Measurements from ENCODE around the gene BANK1.
"Not testable (repeated sequence)": the region's sequence is repeated elsewhere in the genome, so short reads cannot be mapped to it uniquely, and the experiment has no call there.

Gene BANK1

DNA sequence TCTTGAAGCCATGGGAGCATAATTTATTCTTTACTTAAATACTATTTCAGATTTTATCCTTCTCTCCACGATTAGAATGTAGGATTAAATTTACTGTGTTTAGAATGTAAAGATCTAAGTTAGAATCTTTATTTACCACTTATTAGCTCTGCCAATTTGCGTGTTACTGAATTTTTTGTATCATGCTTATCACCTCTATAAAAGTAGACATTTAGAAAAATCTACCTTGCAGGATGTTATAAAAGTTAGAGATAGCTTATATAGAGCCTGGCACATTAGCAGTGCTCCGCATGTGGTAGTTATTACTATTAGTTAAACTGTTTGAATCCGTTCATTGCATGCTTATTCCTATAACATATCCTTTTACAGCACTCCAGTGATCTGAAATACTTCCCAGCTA, 97.9 kb downstream of the BANK1 start:
- DNase-seq, result no peak

DNA sequence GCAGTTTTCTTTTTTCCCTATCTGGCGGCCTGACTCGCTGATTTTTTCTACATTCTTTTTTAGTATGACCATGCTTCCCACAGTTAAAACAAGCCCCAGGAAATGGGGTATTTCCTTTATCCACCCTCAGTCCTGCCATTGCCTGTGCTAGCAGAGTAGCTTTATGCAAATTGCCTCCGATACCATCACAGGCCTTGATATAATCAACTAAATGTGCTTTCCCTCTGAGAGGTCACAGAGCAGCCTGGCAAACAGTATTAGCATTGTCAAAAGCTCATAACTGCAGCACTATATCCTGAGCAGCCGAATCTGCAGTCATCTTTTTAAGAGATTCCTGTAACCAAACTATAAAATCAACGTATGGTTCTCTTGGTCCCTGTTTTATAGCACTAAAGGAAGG, 115.0 kb downstream of the BANK1 start:
- DNase-seq, result not testable (repeated sequence)

DNA sequence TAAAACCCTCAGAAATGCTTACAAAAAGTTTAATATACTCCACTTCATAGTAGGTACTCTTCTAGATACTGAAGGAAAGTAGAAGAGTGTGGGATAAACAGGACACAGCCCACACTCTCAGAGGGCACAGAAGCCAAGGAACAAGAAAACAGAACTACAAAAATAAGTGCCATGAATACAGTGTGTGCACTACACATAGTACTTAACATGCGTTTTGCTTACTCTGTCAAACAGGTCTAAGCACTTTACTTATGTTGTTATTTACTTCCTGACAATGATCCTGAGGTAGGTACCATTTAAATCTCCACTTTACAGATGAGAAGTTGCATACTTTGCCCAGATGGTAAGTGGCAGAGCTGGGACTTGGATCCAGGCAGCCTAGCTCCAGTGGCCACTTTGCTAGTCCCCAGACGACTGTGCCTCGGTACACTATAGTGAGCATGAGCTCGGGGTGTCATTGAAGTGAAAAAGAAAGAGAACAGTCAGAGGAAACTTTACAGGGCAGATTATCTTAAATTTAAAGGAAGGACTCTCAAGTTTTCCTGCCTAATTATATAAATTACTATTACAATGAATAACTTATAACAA, 120.3 kb downstream of the BANK1 start:
- no peak for DNase-seq

DNA sequence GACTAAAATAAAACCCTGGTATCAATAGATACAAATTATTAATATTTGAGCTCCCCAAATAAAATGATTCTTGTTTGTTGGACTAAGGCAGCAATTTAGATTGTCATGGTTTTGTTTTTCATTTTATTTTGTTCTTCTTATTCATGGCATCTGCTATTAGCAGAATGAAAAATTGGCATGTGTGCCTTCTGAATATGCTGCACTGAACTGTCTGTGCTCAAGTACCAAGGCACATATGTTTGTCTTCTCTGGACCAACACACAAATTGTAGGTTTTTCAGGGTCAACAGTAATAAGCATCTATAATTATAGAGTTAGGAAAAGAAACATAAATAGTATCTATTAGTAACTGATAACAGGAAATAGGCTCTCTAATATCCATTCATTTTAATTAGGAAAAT, 121.1 kb downstream of the BANK1 start:
- no peak for DNase-seq

DNA sequence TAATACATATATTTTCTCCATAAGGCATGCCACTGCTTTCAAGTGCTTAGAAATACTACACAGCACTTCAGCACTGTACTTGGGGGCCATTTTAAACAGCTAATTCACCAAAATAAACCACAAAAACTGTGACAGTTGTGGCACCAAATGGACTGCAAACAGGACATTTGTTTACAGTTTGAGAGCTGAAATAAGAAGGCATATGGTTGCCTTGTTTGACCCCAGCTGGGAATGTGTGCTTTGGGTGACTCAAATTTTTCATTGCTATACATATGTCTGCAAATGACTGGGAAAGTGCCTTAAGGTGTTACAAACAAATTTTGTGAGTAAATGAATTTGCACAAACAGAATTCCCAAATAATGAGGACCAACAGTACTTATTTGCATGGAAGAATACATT, 124.2 kb downstream of the BANK1 start:
- no peak for DNase-seq

DNA sequence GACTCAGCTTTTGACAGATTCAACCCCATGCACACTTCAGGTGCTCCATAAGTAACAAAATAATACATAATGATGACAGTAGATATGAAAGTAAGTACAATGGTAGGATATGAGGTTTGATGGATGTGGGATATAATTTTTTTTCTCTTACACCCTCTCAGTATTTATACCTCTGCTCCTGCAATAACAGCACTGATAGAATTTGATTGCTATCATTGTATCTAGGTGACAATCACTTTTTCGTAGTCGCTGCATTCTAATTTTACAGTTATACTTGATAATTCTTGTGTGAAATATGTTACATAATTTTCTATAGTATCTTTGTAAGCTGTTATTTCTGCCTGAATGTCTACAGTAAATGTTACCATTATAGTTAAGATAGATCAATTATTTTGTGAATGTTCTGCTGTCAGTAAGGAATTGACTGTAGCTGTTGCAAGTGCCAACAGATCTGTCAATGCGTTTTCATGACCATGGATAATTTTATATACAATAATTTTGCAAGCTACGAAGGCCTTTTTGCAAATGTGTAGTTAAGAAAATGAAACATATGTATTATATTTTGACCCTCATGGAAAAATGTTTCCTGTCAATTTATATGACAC, 128.9 kb downstream of the BANK1 start:
- DNase-seq, result no peak

DNA sequence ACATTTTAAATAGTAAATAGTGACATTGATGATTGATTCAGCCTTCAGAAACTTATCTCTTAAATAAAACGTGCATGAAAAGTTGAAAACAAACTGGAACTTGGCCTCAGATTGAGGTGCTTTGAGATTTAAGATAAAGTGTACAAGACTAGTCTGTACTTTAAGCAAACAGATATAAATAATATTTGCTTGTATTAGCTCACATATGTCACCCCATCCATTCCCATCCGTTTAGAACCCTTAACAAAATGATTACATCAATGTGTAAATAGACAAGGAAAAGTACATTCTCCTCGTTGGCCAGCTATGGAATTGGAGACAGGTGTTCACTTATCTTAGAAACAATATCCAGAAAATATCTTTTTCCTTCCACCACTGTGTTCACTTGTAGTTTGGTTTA, 130.8 kb downstream of the BANK1 start:
- DNase-seq, result no peak

DNA sequence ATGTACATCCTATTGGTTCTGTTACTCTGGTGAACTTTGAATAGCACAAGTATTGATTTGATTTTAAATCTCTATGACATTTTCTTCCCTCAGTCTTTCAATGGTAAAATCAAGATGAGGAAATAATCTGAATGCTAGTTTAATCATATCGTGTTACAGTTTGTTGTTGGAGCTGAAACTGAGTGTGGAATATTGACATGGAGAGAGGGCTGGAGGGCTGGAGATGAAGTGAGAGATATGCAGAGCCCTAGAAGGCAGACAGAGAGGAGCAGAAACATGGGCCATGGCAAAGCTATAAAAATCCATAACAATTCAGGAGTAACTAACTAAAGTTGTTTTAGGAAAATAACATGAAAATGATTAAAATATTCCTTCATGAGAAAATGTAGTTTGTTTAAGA, 141.1 kb downstream of the BANK1 start:
- DNase-seq, result no peak

DNA sequence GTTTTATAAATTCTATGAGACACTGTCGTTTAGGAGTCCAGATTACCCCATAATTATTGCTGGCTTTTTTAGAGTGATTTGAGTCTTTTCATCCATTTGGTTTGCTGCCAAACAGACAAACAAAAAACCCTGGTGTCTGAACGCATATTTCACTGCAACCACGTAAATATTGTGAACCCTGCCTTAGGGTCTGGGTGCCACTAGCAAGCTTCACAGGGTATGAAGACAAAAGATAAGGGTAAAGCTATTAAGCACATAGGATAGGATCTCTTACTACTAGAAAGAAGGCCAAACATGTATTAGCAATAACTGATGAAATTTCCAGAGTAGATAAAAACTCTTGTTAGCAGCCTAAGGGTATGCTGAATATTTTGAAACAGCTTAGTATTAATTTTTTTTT, 143.3 kb downstream of the BANK1 start:
- DNase-seq, result no peak

DNA sequence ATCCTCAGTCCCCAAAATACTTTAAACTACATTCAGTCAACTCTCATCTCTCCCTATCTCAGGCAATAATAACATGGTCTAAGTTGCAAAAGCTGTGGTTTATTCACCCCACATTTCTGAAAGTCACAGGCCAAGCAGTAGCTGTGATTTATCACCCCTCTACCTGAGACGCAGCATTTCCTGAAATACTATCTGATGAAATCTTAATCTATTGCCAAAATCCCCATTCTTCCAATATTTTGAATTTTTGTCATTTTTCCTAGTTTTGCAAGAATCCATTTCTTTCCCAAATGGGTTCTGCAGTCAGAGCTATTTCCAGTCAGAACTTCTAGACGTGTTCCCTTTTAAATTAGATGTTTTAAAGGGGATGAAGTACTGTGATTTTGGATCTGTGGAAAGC, 148.3 kb downstream of the BANK1 start:
- DNase-seq, result no peak

DNA sequence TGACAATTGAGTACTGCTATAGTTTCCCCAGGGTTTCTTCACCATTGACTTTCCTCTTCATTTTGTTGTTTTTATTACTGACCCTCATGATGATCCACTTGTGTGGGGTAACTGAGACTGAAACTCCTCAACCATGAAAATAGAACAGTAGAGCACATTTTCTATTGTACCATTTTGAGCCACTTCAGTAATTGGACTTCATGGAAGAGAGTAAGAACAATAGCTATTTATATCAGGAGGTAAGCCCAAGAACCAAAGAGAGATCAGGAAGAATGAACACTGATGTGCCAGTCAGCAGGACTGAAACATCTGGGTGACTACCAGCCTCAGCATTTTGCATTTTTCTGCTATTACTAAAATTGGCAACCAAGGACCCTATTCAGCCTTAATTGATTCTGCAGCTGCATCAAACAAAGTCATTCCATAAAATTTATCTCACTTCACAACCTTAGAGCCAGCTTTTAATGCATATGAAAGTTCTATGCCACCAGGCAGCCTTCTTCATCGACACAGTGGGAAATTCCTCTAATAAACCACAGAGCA, 151.4 kb downstream of the BANK1 start:
- DNase-seq, result no peak

DNA sequence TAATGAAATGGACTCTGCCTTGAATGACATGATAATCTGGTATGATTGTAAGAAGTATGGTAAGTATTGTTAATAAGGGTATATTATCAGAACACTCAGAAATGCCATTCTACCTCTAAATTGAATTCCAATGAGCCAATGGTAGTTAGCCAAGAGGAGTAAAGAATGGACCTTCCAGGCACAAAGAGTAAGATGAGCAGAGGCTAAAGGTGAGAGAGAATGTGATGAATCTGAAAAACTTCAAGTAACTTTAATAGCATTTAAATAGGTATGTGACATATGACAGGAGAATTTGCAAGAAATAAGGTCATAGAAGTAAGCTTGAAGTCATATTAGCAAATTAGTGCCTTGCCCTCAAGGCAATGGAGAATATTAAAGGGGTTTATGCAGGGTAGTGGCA, 152.4 kb downstream of the BANK1 start:
- DNase-seq, result no peak

DNA sequence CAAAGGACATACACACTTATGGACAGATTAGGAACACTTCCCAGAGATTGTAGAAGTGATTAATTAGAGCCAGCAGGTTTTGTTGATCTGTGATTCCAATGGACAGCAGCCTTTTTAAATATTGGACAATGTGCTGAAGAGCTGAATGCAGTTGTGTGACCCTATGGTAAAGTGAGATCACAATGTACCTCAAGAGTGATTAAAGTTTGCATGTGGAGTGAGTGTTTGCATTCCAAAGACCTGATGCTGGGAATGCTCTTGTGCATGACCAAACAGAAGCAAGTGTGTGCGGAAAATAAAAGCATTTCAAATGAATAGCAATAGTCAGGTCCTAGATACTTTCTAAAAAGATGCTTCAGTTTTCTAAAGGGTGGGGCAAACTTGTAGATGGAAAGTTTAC, 154.1 kb downstream of the BANK1 start:
- DNase-seq, result no peak

DNA sequence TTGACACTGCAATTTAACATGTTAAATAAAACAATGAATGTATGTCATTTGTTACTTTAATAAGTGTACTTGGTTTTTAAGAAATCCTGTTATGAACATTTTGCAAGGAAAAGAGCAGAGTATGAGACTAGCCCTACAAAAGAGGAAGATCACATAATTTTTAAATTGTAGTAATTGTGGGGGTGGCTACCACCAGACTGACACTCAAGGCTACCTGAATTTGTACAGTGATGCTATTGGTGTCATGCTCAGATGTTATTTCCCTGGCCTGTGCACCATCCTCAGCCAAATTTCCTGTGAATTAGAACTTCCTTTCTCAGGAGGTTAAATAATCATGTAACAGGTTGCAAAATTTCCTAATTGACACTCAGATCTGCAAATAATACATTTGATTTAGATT, 157.5 kb downstream of the BANK1 start:
- no peak for DNase-seq

DNA sequence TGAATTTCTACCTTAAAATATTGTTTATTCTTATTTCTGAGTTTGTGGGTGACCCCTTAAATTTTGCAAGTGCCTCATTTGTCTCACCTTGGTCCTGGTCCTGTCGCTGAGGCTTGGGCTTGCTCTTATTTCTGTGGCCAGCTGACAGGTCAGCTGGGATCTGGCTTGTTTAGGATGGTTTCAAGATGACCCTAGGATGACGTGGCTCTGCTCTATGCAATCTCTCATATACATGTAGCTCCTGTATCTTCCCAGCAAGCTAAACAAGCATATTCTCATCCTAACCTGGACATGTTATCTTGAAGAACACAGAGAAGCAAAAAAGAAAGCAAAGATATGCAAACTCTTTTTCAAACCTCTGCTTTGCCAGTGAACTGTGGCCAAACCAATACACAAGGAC, 158.4 kb downstream of the BANK1 start:
- DNase-seq, result no peak

DNA sequence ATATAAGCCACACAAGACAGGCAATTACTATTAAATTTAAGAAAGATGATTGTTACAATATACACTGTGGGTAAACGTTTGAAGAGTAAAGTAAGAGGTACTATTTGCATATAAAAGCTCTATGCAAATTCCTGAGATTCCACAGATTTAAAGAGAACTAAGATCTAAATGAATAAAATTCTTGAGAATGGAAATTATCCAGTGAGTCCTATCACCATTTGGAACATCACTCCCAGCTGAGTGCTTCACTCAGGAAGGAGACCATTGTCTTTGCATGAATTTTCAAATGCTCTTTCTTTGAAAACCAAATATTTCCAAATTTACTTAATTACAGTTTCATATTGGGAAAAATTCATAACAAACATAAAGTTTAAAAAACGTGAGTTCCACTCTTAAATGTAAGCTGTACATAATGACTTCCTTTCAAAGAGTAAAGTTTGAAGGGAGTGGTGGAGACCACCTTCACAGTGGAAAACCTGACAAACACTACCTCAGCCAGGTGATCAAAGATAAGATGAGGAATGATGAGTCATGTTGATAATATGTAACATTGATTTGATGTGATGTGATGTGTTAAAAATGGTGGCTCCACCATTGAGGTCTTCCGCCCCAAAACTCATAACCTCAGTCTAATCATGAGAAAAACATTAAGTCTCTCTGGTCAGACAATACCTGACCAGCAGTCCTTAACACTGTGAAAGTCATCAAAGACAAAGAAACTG, 159.9 kb downstream of the BANK1 start:
- no peak for DNase-seq

DNA sequence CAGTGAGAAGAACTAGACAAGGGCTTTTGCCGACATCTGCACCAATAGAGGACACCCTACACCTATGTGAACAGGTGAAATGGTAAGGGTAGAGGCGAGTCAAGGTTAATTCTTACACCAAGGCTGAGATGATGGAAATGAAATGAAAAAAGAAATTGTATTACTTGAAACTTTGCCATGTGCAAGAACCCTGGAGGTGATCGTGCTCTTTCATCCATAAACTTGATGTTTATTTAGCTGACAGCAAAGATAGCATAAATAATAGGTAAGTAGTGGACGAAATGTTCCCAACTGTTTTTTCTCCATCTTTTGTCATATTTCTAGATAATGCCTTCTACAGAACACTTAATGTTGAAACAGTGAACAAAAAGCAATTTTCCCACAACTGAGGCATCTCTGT, 162.5 kb downstream of the BANK1 start:
- no peak for DNase-seq

DNA sequence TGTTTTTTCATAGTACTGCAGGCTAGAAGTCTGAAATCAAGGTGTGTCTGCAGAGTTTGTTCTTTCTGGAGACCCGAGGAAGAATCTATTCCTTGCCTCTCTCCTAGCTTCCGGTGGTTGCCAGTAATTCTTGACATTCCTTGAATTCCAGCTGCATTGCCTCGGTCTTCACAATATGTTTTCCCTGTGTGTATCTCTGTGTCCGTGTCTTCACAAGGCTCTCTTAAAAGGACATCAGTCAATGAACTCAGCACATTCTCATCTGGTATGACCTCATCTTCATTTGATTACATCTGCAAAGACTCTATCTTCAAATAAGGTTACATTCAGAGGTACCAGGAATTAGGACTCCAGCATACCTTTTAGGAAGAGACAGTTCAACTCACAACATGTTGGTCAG, 163.4 kb downstream of the BANK1 start:
- DNase-seq, result no peak

DNA sequence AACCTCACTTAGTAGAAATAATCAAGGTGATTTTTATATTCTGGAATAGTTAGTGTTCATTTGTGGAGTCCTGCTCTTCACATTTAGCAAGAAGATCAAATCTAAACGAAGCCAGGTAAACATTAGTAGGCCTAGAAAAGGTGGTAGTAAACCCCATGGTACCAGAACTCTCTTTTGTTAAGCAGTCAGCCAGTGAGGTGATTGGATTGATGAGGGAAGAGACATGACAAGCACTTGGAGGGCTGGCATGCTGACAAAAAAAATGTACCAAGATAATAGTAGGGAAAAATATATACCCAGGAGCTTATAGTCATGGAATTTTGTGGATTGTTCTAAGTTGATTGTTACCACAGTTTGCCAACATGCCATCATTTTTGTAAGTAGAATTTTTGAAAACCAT, 163.8 kb downstream of the BANK1 start:
- no peak for DNase-seq

DNA sequence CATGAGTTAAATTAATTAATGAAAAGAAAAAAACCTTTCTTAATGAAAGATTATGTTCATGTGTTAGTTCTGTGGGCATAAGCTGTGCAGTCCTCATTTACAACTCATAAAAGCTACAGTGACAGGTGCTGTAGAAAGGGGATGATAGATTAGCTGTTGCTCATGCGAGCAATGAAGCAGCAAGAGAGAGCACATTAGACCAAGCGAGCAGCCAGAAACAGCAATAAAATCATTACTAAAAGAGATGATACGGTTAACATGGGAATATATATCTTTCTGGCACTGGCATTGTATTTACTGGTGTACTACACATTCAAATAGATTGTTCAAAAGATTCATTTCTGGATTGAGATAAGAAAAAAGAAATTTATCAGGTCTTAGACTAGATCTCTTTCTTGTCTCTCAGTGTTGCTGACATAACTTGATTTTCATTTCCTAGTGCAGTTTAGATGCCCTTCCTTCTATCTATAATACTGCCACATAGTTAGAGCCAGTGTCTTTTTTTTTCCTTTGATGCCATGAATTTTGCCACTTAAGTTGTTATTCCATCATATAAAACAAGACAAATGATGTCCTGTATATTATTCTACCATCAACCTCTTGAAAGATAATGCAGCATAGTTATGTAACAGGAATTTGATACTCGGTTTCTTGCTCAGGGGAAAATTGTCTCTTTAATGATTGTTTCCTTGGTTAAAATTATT, 164.6 kb downstream of the BANK1 start:
- no peak for DNase-seq

DNA sequence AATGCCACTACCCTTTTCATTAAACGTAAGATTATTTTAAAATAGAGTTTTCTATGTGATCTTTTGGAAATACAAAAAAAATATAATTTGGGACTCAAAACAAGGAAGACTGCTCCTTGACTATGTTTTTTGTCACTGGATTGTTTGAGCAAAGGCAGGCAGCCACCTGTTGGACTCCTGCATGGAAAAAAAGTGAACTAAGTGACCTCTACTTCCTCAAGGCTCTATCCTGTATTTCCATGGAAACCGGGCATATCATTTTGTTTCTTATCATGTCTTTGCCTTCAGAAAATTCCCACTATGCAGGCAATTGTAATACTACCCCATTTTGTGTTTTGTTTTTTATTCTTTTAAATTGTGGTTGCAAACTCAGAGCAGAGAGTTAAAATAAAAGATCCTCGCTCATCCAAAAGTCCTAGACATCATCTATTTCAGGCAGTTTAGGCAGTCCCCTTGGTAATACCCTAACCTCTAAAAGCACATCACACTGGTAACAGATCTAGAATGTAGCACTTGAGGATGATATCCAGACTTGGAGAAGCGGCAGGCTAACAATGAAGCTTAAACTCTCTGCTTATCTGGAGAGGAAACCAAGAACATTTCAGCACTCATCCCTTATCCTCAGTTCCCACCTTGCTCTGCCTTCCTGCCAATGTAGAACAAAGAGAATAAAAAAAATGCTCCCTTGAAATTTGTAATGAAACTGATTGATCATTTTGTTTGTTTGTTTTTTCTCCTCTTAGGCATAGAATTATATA, 165.7 kb downstream of the BANK1 start:
- DNase-seq, result no peak

DNA sequence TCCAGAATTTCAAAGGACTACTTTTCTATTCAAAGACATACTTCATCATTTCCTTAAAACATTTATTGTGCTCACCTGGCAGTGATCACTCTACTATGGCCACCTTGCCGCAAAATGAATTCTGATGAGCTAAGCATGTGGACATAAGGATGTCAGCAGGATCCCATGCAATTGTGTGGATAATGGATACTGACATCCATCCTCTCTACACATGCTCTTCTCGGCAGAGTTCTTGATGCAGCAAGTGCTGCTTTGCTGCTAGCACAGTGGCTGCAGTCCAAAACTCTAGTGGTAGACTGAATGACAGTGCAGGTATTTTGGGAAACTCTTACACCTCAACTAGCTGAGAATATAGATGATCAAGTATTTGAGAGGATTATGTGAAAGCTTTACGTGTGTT, 168.0 kb downstream of the BANK1 start:
- no peak for DNase-seq

DNA sequence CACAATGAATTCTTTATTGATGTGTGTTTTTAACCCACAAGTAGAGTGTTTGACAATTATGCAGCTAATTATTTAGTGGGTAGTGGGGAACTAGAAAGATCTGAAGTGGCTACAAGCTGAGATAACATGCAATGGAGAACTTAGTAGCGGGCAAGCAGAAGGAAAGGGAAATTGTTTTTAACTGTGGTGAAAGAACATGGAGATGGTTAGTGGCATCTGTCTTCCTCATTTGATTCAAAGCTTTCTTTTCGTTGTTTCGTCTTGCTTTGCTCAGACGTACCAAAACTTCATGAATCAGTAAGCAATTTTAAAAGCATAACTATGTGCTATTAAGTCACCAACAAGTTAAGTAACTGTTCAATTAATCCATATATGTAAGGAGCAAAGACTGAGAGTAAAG, 169.9 kb downstream of the BANK1 start:
- no peak for DNase-seq
